Esophagus squamous epithelium (tissue), 5 donors: Measurements from ENCODE around the gene IRX4. TPM values are rescaled to one million over a fixed set of nuclear protein-coding genes. Genes with fewer than 3 reads are reported as not detected.
"Not testable (repeated sequence)": the region's sequence is repeated elsewhere in the genome, so short reads cannot be mapped to it uniquely, and the experiment has no call there.

Experiments
- DNase-seq: peaks from one replicate; lab custom pipeline; 2025; lab: John Stamatoyannopoulos, UW
- H3K27ac ChIP-seq, 4 donors: fragments of 200-600 bp; sonication (generic); one replicate each; pipeline ENCODE4 v1.5.1; 2016 to 2019; ENCODE audit warnings: mild to moderate bottlenecking in 1 of 4
- H3K27me3 ChIP-seq, 4 donors: fragments of 200-600 bp; sonication (generic); 1 replicate in 3 of 4; 2 replicates in 1 of 4; pipeline versions ENCODE4 v1.5.1 to v1.6.0; 2017 to 2021; ENCODE audit warnings: antibody characterized with exemption in 1 of 4
- H3K36me3 ChIP-seq, 3 donors: fragments of 200-600 bp; sonication (generic); one replicate each; pipeline ENCODE4 v1.5.1; 2016 to 2019
- H3K4me1 ChIP-seq, 3 donors: fragments of 200-600 bp; sonication (generic); one replicate each; pipeline ENCODE4 v1.5.1; 2017 to 2019
- H3K4me3 ChIP-seq, 4 donors: fragments of 200-600 bp; sonication (generic); 1 replicate in 3 of 4; 2 replicates in 1 of 4; pipeline ENCODE4 v1.5.1; 2016 to 2019; ENCODE audit warnings: mild to moderate bottlenecking in 2 of 4, moderate library complexity in 1 of 4
- H3K9me3 ChIP-seq, 3 donors: fragments of 200-600 bp; sonication (generic); one replicate each; pipeline ENCODE4 v1.5.1; 2016 to 2019
- CTCF ChIP-seq, 6 experiments: fragments of 450-650 bp in 4 of 6; fragments of 200-600 bp in 2 of 6; sonication (generic) in 2 of 6; IDR thresholded peaks; one replicate each; pipeline ENCODE4 v1.5.1; 2016 to 2019; ENCODE audit warnings: antibody characterized with exemption in 6 of 6, mild to moderate bottlenecking in 4 of 6, moderate library complexity in 4 of 6
- POLR2A ChIP-seq, 4 donors: fragments of 450-650 bp; IDR thresholded peaks; one replicate each; pipeline ENCODE4 v1.6.1; 2017; ENCODE audit warnings: antibody characterized with exemption in 4 of 4, mild to moderate bottlenecking in 4 of 4, moderate library complexity in 3 of 4
- WGBS, 2 donors: methylation state at CpG; one replicate each; pipeline ENCODE4 v1.1.5; 2018; 5-methylcytosine and 5-hydroxymethylcytosine counted together
- intact Hi-C: fragments of 100-400 bp; cut with DNase I; formaldehyde crosslinking; loops from one replicate; pipeline ENCODE4 v1.15.0; 2022
- total RNA-seq, 4 donors: library from RNA; depleted of rRNA; stranded (reverse); fragments of >200 nt; gene quantifications; one replicate each; pipeline ENCODE4 v1.1.0, GENCODE V29; 2016
- donor health status: DM: yes; HTN: yes; CAD: no.

Gene IRX4
- total RNA-seq, 4 donors from 2014 or later, result 22.1 to 36.2 (median 29.1) TPM

GRCh38 chr5:1873243-1873959, 9.3 kb downstream of the IRX4 start:
- no peak for DNase-seq

GRCh38 chr5:1871441-1871840, 11.3 kb downstream of the IRX4 start:
- intact Hi-C loops, result no loop called here
- H3K4me1 ChIP-seq, result peaks cover 5 to 19% (median 15%) of the 10 kb centered on the region in 3 donors
- TF ChIP-seq CTCF (IDR thresholded peaks at IDR 0.05) (no peak), POLR2A (IDR thresholded peaks at IDR 0.05) (no peak)

More at GRCh38 chr5:1873243-1873959, 9.3 kb downstream of the IRX4 start:
- intact Hi-C loops, result no loop called here
- H3K4me3 ChIP-seq, result no peak overlapping the region
- no peak overlapping the region for H3K27ac ChIP-seq
- peaks cover 5 to 29% (median 21%) of the 10 kb centered on the region in 3 donors for H3K4me1 ChIP-seq
- H3K27me3 ChIP-seq, result peaks cover 11 to 88% (median 28%) of the 10 kb centered on the region in 4 donors
- WGBS, 2 donors, result 26 to 62% methylated on average over 7 to 8 of the region's 13 CpGs
- peaks cover 0 to 14% (median 0%) of the 10 kb centered on the region in 3 donors for H3K36me3 ChIP-seq
- TF ChIP-seq POLR2A (IDR thresholded peaks at IDR 0.05) (no peak), CTCF (IDR thresholded peaks at IDR 0.05) (no peak)
- H3K9me3 ChIP-seq, result no peaks in the 10 kb centered on the region

GRCh38 chr5:1870435-1871272, 12.1 kb downstream of the IRX4 start:
- peaks cover 4 to 88% (median 13%) of the 10 kb centered on the region in 4 donors for H3K27me3 ChIP-seq
- not testable (repeated sequence) for DNase-seq

More at GRCh38 chr5:1871441-1871840, 11.3 kb downstream of the IRX4 start:
- WGBS, 2 donors, result 69 to 75% methylated on average over 9 to 10 of the region's 14 CpGs
- Histone ChIP-seq H3K4me3 (no peak overlapping the region), H3K36me3 (no peaks in the 10 kb centered on the region), H3K27ac (no peak overlapping the region), H3K9me3 (no peaks in the 10 kb centered on the region), H3K27me3 (peaks cover 10 to 88% (median 20%) of the 10 kb centered on the region in 4 donors)
- no peak for DNase-seq

GRCh38 chr5:1868886-1869475, 13.7 kb downstream of the IRX4 start:
- intact Hi-C loops, result no loop called here
- TF ChIP-seq CTCF (IDR thresholded peaks at IDR 0.05) (no peak), POLR2A (IDR thresholded peaks at IDR 0.05) (no peak)
- Histone ChIP-seq H3K27me3 (peaks cover 0 to 88% (median 7%) of the 10 kb centered on the region in 4 donors), H3K36me3 (no peaks in the 10 kb centered on the region), H3K4me1 (no peaks in the 10 kb centered on the region), H3K27ac (no peak overlapping the region), H3K4me3 (no peak overlapping the region), H3K9me3 (no peaks in the 10 kb centered on the region)
- WGBS, 2 donors, result 76% methylated on average over 9 of the region's 19 CpGs; no CpG with 5 or more reads in 1 of the 2 donors
- DNase-seq, result no peak

More at GRCh38 chr5:1870435-1871272, 12.1 kb downstream of the IRX4 start:
- H3K4me3 ChIP-seq, H3K9me3 ChIP-seq, H3K27ac ChIP-seq, H3K36me3 ChIP-seq, intact Hi-C loops: not testable (repeated sequence)
- WGBS, 2 donors, result 81 to 83% methylated on average over 14 to 15 of the region's 21 CpGs
- H3K4me1 ChIP-seq, result peaks cover 5 to 11% (median 7%) of the 10 kb centered on the region in 3 donors

GRCh38 chr5:1867815-1868143, 14.9 kb downstream of the IRX4 start:
- Histone ChIP-seq H3K27ac (no peak overlapping the region), H3K27me3 (peaks cover 0 to 88% (median 2%) of the 10 kb centered on the region in 4 donors), H3K4me3 (no peak overlapping the region), H3K4me1 (no peaks in the 10 kb centered on the region), H3K9me3 (no peaks in the 10 kb centered on the region), H3K36me3 (no peaks in the 10 kb centered on the region)
- no peak for DNase-seq
- intact Hi-C loops, result no loop called here
- TF ChIP-seq CTCF (IDR thresholded peaks at IDR 0.05), result no peak
- no peak for TF ChIP-seq POLR2A (IDR thresholded peaks at IDR 0.05)
- 50 to 73% methylated on average over 1 to 11 of the region's 20 CpGs for WGBS, 2 donors
